ENCODE results near the gene PLSCR4. TPM values are rescaled to one million over a fixed set of nuclear protein-coding genes. Genes with fewer than 3 reads are reported as not detected.
"Not testable (repeated sequence)": the region's sequence is repeated elsewhere in the genome, so short reads cannot be mapped to it uniquely, and the experiment has no call there.

PLSCR4 gene
- total and polyA plus RNA-seq, 4 experiments from 2014 or later: not detected

- no peaks in the 10 kb centered on the region for H3K4me1 ChIP-seq (ENCODE audit: insufficient read depth, low read length)
- H3K27ac ChIP-seq (ENCODE audit: low read depth, low read length): no peak overlapping the region
- H3K9me3 ChIP-seq (ENCODE audit: control insufficient read depth in 1 of 2, low read length in 2 of 2): no peaks in the 10 kb centered on the region
- intact Hi-C loops (cut with micrococcal nuclease): no loop called here
- CTCF ChIA-PET (ENCODE audit: partially characterized antibody): no interaction called here
- POLR2A ChIA-PET (ENCODE audit: partially characterized antibody): no interaction called here
- Mint-ChIP-seq H3K36me3 (no peaks in the 10 kb centered on the region), H3K4me1 (peaks cover 0 to 2% (median 0%) of the 10 kb centered on the region in 4 donors), H3K9me3 (peaks cover 0 to 2% (median 0%) of the 10 kb centered on the region in 8 donors), H3K4me3 (no peak overlapping the region), H3K27ac (no peak overlapping the region), H3K27me3 (peaks cover 0 to 2% of the 10 kb centered on the region in 2 donors)
- no peaks in the 10 kb centered on the region for H3K27me3 ChIP-seq (ENCODE audit: insufficient read depth, low read length)
- no peak overlapping the region for H3K4me3 ChIP-seq (ENCODE audit: low read length in 2 of 2)
- DNase-seq: no peak
- H3K36me3 ChIP-seq (ENCODE audit: insufficient read depth, low read length): no peaks in the 10 kb centered on the region
Observed at GRCh38 chr3:146243559-146243958, 7.3 kb downstream of the PLSCR4 start.

GRCh38 chr3:146241523-146242240, 9.2 kb downstream of the PLSCR4 start:
- no peak for DNase-seq
- Mint-ChIP-seq H3K27ac (no peak overlapping the region), H3K4me3 (no peak overlapping the region), H3K36me3 (peaks cover 0 to under 1% of the 10 kb centered on the region in 2 donors), H3K4me1 (peaks cover 0 to 2% (median 0%) of the 10 kb centered on the region in 4 donors), H3K27me3 (no peaks in the 10 kb centered on the region), H3K9me3 (peaks cover 0 to 14% (median 5%) of the 10 kb centered on the region in 8 donors)
- Histone ChIP-seq H3K27me3 (ENCODE audit: insufficient read depth, low read length) (no peaks in the 10 kb centered on the region), H3K27ac (ENCODE audit: low read depth, low read length) (no peak overlapping the region), H3K9me3 (ENCODE audit: control insufficient read depth in 1 of 2, low read length in 2 of 2) (no peaks in the 10 kb centered on the region), H3K36me3 (ENCODE audit: insufficient read depth, low read length) (no peaks in the 10 kb centered on the region), H3K4me1 (ENCODE audit: insufficient read depth, low read length) (no peaks in the 10 kb centered on the region), H3K4me3 (ENCODE audit: low read length in 2 of 2) (no peak overlapping the region)
- POLR2A ChIA-PET (ENCODE audit: partially characterized antibody): no interaction called here
- CTCF ChIA-PET (ENCODE audit: partially characterized antibody): no interaction called here
- intact Hi-C loops (cut with micrococcal nuclease): no loop called here

- no peak for DNase-seq
- Mint-ChIP-seq H3K27ac (no peak overlapping the region), H3K4me3 (no peak overlapping the region), H3K9me3 (peaks cover 2 to 36% (median 26%) of the 10 kb centered on the region in 8 donors), H3K36me3 (peaks cover 0 to 3% of the 10 kb centered on the region in 2 donors), H3K4me1 (no peaks in the 10 kb centered on the region), H3K27me3 (no peaks in the 10 kb centered on the region)
- Histone ChIP-seq H3K27me3 (ENCODE audit: insufficient read depth, low read length) (no peaks in the 10 kb centered on the region), H3K4me3 (ENCODE audit: low read length in 2 of 2) (no peak overlapping the region), H3K4me1 (ENCODE audit: insufficient read depth, low read length) (no peaks in the 10 kb centered on the region), H3K36me3 (ENCODE audit: insufficient read depth, low read length) (no peaks in the 10 kb centered on the region), H3K9me3 (ENCODE audit: control insufficient read depth in 1 of 2, low read length in 2 of 2) (no peaks in the 10 kb centered on the region), H3K27ac (ENCODE audit: low read depth, low read length) (no peak overlapping the region)
- ChIA-PET CTCF (ENCODE audit: partially characterized antibody) (interaction anchor here (1.1 kb wide), 1 partner anchor 344 kb away, joined by 3 read pairs; no protein-coding TSS in a partner anchor), POLR2A (ENCODE audit: partially characterized antibody) (no interaction called here)
- intact Hi-C loops (cut with micrococcal nuclease): no loop called here
Observed at GRCh38 chr3:146233487-146233886, 17.4 kb downstream of the PLSCR4 start.

GRCh38 chr3:146227486-146227885, 23.4 kb downstream of the PLSCR4 start:
- H3K4me3 Mint-ChIP-seq: no peak overlapping the region
- H3K36me3 ChIP-seq (ENCODE audit: insufficient read depth, low read length): no peaks in the 10 kb centered on the region
- no peak overlapping the region for H3K27ac ChIP-seq (ENCODE audit: low read depth, low read length)
- CTCF ChIA-PET (ENCODE audit: partially characterized antibody): no interaction called here
- H3K4me1 Mint-ChIP-seq: no peaks in the 10 kb centered on the region
- POLR2A ChIA-PET (ENCODE audit: partially characterized antibody): no interaction called here
- no peak for DNase-seq
- no peaks in the 10 kb centered on the region for H3K9me3 Mint-ChIP-seq
- no peaks in the 10 kb centered on the region for H3K27me3 Mint-ChIP-seq
- H3K4me1 ChIP-seq (ENCODE audit: insufficient read depth, low read length): no peaks in the 10 kb centered on the region
- H3K27ac Mint-ChIP-seq: no peak overlapping the region
- no peaks in the 10 kb centered on the region for H3K27me3 ChIP-seq (ENCODE audit: insufficient read depth, low read length)
- H3K9me3 ChIP-seq (ENCODE audit: control insufficient read depth in 1 of 2, low read length in 2 of 2): no peaks in the 10 kb centered on the region
- intact Hi-C loops (cut with micrococcal nuclease): no loop called here
- no peak overlapping the region for H3K4me3 ChIP-seq (ENCODE audit: low read length in 2 of 2)
- no peaks in the 10 kb centered on the region for H3K36me3 Mint-ChIP-seq

- H3K9me3 Mint-ChIP-seq: no peaks in the 10 kb centered on the region
- ChIA-PET CTCF (ENCODE audit: partially characterized antibody) (no interaction called here), POLR2A (ENCODE audit: partially characterized antibody) (no interaction called here)
- no peak overlapping the region for H3K27ac ChIP-seq (ENCODE audit: low read depth, low read length)
- H3K9me3 ChIP-seq (ENCODE audit: control insufficient read depth in 1 of 2, low read length in 2 of 2): no peaks in the 10 kb centered on the region
- H3K4me1 ChIP-seq (ENCODE audit: insufficient read depth, low read length): no peaks in the 10 kb centered on the region
- no peaks in the 10 kb centered on the region for H3K36me3 Mint-ChIP-seq
- H3K27ac Mint-ChIP-seq: no peak overlapping the region
- H3K27me3 Mint-ChIP-seq: no peaks in the 10 kb centered on the region
- H3K36me3 ChIP-seq (ENCODE audit: insufficient read depth, low read length): no peaks in the 10 kb centered on the region
- H3K4me3 ChIP-seq (ENCODE audit: low read length in 2 of 2): no peak overlapping the region
- no peak for DNase-seq
- no peak overlapping the region for H3K4me3 Mint-ChIP-seq
- H3K4me1 Mint-ChIP-seq: peaks cover 0 to 2% (median 0%) of the 10 kb centered on the region in 4 donors
- H3K27me3 ChIP-seq (ENCODE audit: insufficient read depth, low read length): no peaks in the 10 kb centered on the region
- intact Hi-C loops (cut with micrococcal nuclease): no loop called here
Observed at GRCh38 chr3:146226881-146227280, 24.0 kb downstream of the PLSCR4 start.

GRCh38 chr3:146225458-146225857, 25.4 kb downstream of the PLSCR4 start:
- H3K4me3 ChIP-seq (ENCODE audit: low read length in 2 of 2); H3K36me3 ChIP-seq (ENCODE audit: insufficient read depth, low read length); intact Hi-C loops (cut with micrococcal nuclease); H3K4me1 Mint-ChIP-seq; DNase-seq; H3K9me3 ChIP-seq (ENCODE audit: control insufficient read depth in 1 of 2, low read length in 2 of 2); H3K27ac Mint-ChIP-seq; H3K36me3 Mint-ChIP-seq; POLR2A ChIA-PET (ENCODE audit: partially characterized antibody); H3K9me3 Mint-ChIP-seq; H3K4me3 Mint-ChIP-seq; H3K4me1 ChIP-seq (ENCODE audit: insufficient read depth, low read length); H3K27me3 ChIP-seq (ENCODE audit: insufficient read depth, low read length); H3K27me3 Mint-ChIP-seq; H3K27ac ChIP-seq (ENCODE audit: low read depth, low read length): not testable (repeated sequence)
- CTCF ChIA-PET (ENCODE audit: partially characterized antibody): interaction anchor here (0.9 kb wide), 1 partner anchor 9 kb away, joined by 3 read pairs; no protein-coding TSS in a partner anchor

- H3K27me3 ChIP-seq (ENCODE audit: insufficient read depth, low read length): no peaks in the 10 kb centered on the region
- Mint-ChIP-seq H3K4me1 (peaks cover 0 to 2% (median 0%) of the 10 kb centered on the region in 4 donors), H3K4me3 (no peak overlapping the region), H3K9me3 (no peaks in the 10 kb centered on the region), H3K27ac (no peak overlapping the region), H3K27me3 (peaks cover 0 to 4% of the 10 kb centered on the region in 2 donors), H3K36me3 (no peaks in the 10 kb centered on the region)
- no peak overlapping the region for H3K27ac ChIP-seq (ENCODE audit: low read depth, low read length)
- H3K9me3 ChIP-seq (ENCODE audit: control insufficient read depth in 1 of 2, low read length in 2 of 2): no peaks in the 10 kb centered on the region
- no peak overlapping the region for H3K4me3 ChIP-seq (ENCODE audit: low read length in 2 of 2)
- no peaks in the 10 kb centered on the region for H3K4me1 ChIP-seq (ENCODE audit: insufficient read depth, low read length)
- intact Hi-C loops (cut with micrococcal nuclease): no loop called here
- CTCF ChIA-PET (ENCODE audit: partially characterized antibody): interaction anchor here (3.1 kb wide), 1 partner anchor 354 kb away, joined by 12 read pairs; no protein-coding TSS in a partner anchor
- no peaks in the 10 kb centered on the region for H3K36me3 ChIP-seq (ENCODE audit: insufficient read depth, low read length)
- POLR2A ChIA-PET (ENCODE audit: partially characterized antibody): no interaction called here
- DNase-seq: no peak
Observed at GRCh38 chr3:146223401-146224373, 27.2 kb downstream of the PLSCR4 start.
